AML-193 (cell line): ENCODE results near the gene P2RX2.
A peak's percentile ranks its signal among the peaks of the same experiment; 100 is the strongest.
"Not testable (repeated sequence)": the region's sequence is repeated elsewhere in the genome, so short reads cannot be mapped to it uniquely, and the experiment has no call there.

Experiments
- DNase-seq, 2 experiments: peaks; one replicate each; lab custom pipeline; 2025; lab: John Stamatoyannopoulos, UW

Gene P2RX2

GRCh38 chr12:132583736-132584135 lies 34.8 kb upstream of the P2RX2 start:
- DNase-seq: no peak

GRCh38 chr12:132584429-132584828 lies 34.1 kb upstream of the P2RX2 start:
- no peak for DNase-seq

- no peak for DNase-seq
These were observed 33.4 kb upstream of the P2RX2 start for GRCh38 chr12:132585177-132585576.

GRCh38 chr12:132586929-132587328 lies 31.6 kb upstream of the P2RX2 start:
- no peak for DNase-seq

- no peak for DNase-seq
These were observed 30.8 kb upstream of the P2RX2 start for GRCh38 chr12:132587781-132588180.

DNA sequence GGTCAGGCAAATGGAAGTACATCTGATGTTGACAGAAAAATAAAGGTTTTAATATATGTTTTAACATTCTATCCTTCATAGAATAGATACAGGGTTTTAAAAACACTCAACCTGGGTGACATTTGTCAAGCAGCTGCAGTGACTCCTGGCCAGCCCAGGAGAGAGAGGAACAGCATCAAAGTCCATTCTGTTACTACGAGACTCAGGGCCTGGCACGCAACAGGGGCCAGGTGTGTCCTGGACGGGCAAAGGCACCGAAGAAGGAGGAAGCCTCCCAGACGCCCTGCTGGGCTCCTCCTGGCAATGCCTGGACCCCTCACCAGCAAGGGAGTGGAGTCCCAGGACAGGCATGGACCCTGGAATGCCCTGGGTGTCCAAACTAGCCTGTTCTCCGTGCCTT lies 30.3 kb upstream of the P2RX2 start:
- no peak for DNase-seq

DNA sequence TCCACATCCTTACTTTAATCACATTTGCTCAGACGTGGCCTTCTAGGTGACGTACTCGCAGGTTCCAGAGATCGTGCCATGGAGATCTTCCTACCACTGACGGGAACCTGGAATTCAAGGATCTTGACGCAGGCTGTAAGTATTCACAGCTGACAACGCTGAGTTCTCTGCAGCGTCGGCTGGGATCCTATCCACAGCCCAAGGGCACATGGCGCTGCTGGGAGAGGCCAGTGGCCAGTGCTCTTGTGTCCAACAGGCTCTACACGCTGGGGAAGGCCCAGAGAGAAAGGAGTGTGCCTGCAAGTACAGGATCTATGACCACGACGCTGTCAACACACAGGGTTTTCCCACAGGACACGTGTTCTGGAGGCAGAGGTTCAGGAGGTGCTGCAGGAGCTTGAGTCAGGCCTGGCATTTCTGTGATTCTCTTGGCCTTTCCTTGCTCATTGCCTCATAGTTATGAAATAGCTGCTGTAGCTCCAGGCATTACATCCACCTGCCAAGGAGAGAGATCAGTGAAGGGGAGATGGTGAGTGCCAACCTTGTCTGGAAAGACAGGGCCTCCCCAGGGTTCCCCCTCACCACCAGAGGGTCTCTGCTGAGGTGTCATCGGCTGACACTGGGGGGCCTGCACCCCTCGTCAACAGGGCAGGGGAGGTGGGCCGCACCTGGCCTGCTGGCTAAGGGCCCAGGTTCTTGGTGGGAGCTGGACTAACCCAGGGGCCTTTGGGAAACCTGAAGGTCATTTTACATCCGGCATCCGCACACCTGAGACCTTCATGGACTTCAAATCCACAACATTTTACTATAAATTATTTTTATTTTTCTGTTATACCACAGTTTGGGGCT lies 29.5 kb upstream of the P2RX2 start:
- DNase-seq: no peak

- no peak for DNase-seq
These were observed 27.3 kb upstream of the P2RX2 start for GRCh38 chr12:132591107-132591935.

GRCh38 chr12:132592282-132592970 lies 26.1 kb upstream of the P2RX2 start:
- no peak for DNase-seq

- DNase-seq: no peak
These were observed 25.5 kb upstream of the P2RX2 start for GRCh38 chr12:132593071-132593470.

- DNase-seq: no peak
These were observed 25.1 kb upstream of the P2RX2 start for GRCh38 chr12:132593521-132593920.

DNA sequence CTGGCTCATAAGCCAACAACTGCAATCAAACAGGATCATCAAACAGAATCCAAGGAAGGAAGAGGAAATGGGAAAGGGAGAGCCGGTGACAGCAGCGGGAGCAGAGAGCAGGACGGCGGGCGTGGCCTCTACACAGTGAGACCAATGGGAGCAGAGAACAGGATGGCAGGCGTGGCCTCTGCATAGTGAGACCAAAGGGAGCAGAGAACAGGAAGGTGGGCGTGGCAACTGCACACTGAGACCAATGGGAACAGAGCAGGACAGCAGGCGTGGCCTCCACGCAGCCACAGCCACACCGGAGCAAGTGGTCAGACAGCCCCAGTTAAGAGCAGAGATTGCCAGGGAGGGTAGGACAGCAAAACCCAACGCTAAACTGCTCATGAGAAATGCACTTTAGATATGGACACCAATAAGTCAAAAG lies 24.6 kb upstream of the P2RX2 start:
- peak; percentile 36 to 49 for DNase-seq

DNA sequence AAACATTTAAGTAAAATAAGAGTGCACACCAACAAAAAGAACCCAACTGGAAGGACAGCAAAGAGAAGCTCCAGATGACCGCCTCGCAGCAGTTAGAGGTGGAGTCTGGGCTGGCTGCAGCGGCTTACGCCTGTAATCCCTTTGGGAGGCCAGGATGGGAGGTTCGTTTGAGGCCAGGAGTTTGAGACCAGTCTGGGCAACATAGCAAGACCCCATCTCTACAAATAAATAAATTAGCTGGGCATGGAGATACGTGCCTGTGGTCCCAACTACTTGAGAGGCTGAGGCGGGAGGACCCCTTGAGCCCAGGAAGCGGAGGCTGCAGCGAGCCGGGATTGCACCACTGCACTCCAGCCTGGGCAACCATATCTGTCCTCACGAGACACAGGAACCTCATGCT lies 23.4 kb upstream of the P2RX2 start:
- no peak for DNase-seq

- no peak for DNase-seq
These were observed 22.6 kb upstream of the P2RX2 start for GRCh38 chr12:132596016-132596415.

DNA sequence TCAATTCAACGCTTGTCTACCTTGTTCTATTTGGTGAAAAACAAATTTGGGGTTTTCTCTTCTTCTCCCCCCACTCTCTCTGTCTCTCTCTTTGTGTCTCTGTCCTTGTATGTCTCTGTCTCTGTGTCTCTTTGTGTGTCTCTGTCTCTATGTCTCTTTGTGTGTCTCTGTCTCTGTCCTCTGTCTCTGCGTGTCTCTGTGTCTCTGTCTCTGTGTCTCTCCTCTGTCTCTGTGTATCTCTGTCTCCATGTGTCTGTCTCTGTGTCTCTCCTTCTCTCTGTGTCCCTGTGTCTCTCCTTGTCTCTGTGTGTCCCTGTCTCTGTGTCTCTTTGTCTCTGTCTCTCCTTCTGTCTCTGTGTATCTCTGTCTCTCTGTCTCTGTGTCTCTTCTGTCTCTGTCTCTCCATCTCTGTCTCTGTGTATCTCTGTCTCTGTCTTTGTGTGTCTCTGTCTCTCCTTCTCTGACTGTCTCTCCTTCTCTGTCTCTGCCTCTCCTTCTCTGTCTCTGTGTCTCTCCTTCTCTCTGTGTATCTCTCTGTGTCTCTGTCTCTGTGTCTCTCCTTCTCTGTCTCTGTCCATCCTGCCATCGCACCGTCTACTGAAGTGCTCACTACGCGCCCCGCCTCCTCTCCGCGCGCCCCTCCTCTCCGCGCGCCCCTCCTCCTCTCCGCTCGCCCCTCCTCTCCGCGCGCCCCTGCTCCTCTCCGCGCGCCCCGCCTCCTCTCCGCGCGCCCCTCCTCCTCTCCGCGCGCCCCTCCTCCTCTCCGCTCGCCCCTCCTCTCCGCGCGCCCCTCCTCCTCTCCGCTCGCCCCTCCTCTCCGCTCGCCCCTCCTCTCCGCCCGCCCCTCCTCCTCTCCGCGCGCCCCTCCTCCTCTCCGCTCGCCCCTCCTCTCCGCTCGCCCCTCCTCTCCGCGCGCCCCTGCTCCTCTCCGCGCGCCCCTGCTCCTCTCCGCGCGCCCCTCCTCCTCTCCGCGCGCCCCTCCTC lies 21.0 kb upstream of the P2RX2 start:
- no peak for DNase-seq

GRCh38 chr12:132599502-132599901 lies 19.1 kb upstream of the P2RX2 start:
- DNase-seq: not testable (repeated sequence)

- DNase-seq: peak; percentile 6 to 26
These were observed 18.2 kb upstream of the P2RX2 start for GRCh38 chr12:132600048-132601032.

GRCh38 chr12:132601171-132601883 lies 17.2 kb upstream of the P2RX2 start:
- DNase-seq: no peak

GRCh38 chr12:132602572-132603239 lies 15.9 kb upstream of the P2RX2 start:
- no peak for DNase-seq
